ENCODE data around the gene RAD21L1. TPM values are rescaled to one million over a fixed set of nuclear protein-coding genes. Genes with fewer than 3 reads are reported as not detected.

Gene RAD21L1
- total and polyA plus RNA-seq, 2 donors (not counting 3 experiments of a cell fraction or from before 2014, with no cell fraction given) = 0.06 TPM; not detected in 1

DNA sequence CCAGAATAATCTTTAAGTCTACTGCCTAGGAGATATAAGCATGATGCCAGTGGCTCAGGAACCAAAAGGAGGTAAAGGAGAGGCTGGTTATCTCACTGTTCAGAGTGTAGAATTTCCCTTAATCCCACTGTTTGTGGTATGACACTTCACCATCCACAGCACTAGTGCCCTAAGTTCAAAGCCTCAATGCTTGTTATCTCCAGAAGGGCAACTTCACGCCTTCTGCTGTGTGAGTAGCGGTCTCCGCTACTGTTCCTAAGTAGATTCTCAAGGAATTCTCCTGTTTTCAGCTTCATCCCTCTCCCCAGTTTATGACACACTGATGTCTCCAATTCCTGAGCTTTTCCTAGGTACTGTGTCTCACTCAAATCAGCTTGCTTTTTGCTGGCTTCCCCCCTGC is 26.6 kb downstream of the RAD21L1 start:
- Histone ChIP-seq H3K4me1 (ENCODE audit: control insufficient read depth, extremely low read depth, insufficient read depth, low read length) (peaks cover 5% of the 10 kb centered on the region), H3K27ac (ENCODE audit: insufficient read depth, low read depth, low read length) (no peak overlapping the region), H3K4me2 (ENCODE audit: insufficient read depth, low read length) (no peak overlapping the region), H3K9me3 (replicated peaks; ENCODE audit: control insufficient read depth, insufficient read depth, low read length) (no peaks in the 10 kb centered on the region), H4K20me1 (replicated peaks; ENCODE audit: control insufficient read depth, extremely low read depth, insufficient read depth, low read length) (no peaks in the 10 kb centered on the region), H3K4me3 (replicated peaks in 1 of 3; ENCODE audit: insufficient read depth in 1 of 3, low read depth in 1 of 3, low read length in 3 of 3) (no peak overlapping the region), H3K79me2 (ENCODE audit: control insufficient read depth, insufficient read depth, low read length) (no peaks in the 10 kb centered on the region), H3K9me1 (replicated peaks; ENCODE audit: control insufficient read depth, extremely low read depth, insufficient read depth, low read length) (no peaks in the 10 kb centered on the region), H3K36me3 (ENCODE audit: control insufficient read depth in 2 of 2, extremely low read depth in 1 of 2, insufficient read depth in 2 of 2, low read length in 2 of 2) (no peaks in the 10 kb centered on the region), H2AFZ (ENCODE audit: low read depth, low read length) (no peak overlapping the region), H3K27me3 (ENCODE audit: control insufficient read depth in 2 of 2, insufficient read depth in 2 of 2, low read length in 2 of 2) (peaks cover 3 to 8% of the 10 kb centered on the region in 2 experiments), H3K9ac (replicated peaks; ENCODE audit: extremely low read depth, insufficient read depth, low read length) (no peak overlapping the region)
- POLR2A ChIA-PET = no interaction called here
- TF ChIP-seq JUN (IDR thresholded peaks at IDR 0.05; ENCODE audit: borderline replicate concordance, insufficient read depth, insufficient read length, low read depth) (no peak), GATA2 (IDR thresholded peaks at IDR 0.05; ENCODE audit: insufficient read depth, insufficient read length, low read depth, low read length) (no peak), POLR2AphosphoS5 (IDR thresholded peaks at IDR 0.05; ENCODE audit: insufficient read depth, low read depth, low read length) (no peak), EZH2 (IDR thresholded peaks at IDR 0.05; ENCODE audit: borderline replicate concordance, low read depth, low read length, severe bottlenecking) (no peak), FOS (IDR thresholded peaks at IDR 0.05; ENCODE audit: borderline replicate concordance, insufficient read depth, low read length) (no peak), MYC (IDR thresholded peaks at IDR 0.05; ENCODE audit: low read depth, low read length) (no peak), POLR2A (IDR thresholded peaks at IDR 0.05; ENCODE audit: low read depth, low read length) (no peak)
- TF ChIP-seq, protein P1, sequence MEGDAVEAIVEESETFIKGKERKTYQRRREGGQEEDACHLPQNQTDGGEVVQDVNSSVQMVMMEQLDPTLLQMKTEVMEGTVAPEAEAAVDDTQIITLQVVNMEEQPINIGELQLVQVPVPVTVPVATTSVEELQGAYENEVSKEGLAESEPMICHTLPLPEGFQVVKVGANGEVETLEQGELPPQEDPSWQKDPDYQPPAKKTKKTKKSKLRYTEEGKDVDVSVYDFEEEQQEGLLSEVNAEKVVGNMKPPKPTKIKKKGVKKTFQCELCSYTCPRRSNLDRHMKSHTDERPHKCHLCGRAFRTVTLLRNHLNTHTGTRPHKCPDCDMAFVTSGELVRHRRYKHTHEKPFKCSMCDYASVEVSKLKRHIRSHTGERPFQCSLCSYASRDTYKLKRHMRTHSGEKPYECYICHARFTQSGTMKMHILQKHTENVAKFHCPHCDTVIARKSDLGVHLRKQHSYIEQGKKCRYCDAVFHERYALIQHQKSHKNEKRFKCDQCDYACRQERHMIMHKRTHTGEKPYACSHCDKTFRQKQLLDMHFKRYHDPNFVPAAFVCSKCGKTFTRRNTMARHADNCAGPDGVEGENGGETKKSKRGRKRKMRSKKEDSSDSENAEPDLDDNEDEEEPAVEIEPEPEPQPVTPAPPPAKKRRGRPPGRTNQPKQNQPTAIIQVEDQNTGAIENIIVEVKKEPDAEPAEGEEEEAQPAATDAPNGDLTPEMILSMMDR (IDR thresholded peaks at IDR 0.05; ENCODE audit: extremely low read depth in 1 of 2, insufficient read depth in 1 of 2, low read depth in 1 of 2, low read length in 2 of 2) = no peak
- TF ChIP-seq, protein P2, sequence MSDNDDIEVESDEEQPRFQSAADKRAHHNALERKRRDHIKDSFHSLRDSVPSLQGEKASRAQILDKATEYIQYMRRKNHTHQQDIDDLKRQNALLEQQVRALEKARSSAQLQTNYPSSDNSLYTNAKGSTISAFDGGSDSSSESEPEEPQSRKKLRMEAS (IDR thresholded peaks at IDR 0.05; ENCODE audit: insufficient read depth, insufficient read length) = no peak
- BruUV-seq (replicated peaks) = no TSS peak
- FAIRE-seq = no peak
- CTCF ChIA-PET = no interaction called here
- DNase-seq (ENCODE audit: low read depth, low spot score) = no peak
- dilution Hi-C loops (cut with MboI; ENCODE audit: extremely low pct_ligation_motif_present, low sequenced_read_pairs) (no loop called here), intact Hi-C loops (cut with micrococcal nuclease) (no loop called here)
